ENCODE measurements around the gene FAM53A. TPM values are rescaled to one million over a fixed set of nuclear protein-coding genes. Genes with fewer than 3 reads are reported as not detected.

FAM53A gene
- total and polyA plus RNA-seq, 5 donors: 1.1 to 1.6 (median 1.2) TPM

DNA sequence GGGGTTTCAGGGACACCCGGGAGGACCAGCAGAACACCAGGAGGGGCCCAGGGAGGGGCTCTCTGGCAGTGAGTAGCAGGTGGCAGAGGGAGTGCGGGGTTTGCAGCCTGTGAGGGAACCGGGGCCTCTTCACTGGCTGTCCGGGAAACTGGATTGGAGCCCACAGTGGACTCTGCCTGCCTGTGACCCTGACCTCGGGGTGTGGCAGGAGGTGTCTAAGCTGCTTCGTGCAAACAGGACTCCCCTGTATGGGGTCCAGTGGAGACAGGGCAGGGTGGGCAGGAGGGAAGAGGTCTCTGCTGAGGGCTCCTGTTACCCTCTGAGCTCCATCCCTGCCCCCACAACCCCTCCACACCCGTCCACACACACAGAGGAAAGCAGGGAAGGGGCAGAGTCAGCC is 50.1 kb downstream of the FAM53A start:
- WGBS: 58% methylated on average over 7 of the region's 7 CpGs
- ATAC-seq (no peak), DNase-seq (peak in 1 of 3 donors; percentile 18)
- Histone ChIP-seq H3K9me3 (ENCODE audit: control insufficient read depth, low read length) (no peaks in the 10 kb centered on the region), H3K4me1 (ENCODE audit: control insufficient read depth, insufficient read depth, low read length) (no peaks in the 10 kb centered on the region), H3K4me3 (ENCODE audit: low read length) (no peak overlapping the region), H3K27me3 (ENCODE audit: control insufficient read depth, insufficient read depth) (no peaks in the 10 kb centered on the region), H3K27ac (ENCODE audit: low read length) (no peak overlapping the region)
- intact Hi-C loops (cut with DNase I): loop anchor here in 2 of 4 donors (5.0 kb wide), 1 partner anchor 277 kb away; no protein-coding TSS in a partner anchor

DNA sequence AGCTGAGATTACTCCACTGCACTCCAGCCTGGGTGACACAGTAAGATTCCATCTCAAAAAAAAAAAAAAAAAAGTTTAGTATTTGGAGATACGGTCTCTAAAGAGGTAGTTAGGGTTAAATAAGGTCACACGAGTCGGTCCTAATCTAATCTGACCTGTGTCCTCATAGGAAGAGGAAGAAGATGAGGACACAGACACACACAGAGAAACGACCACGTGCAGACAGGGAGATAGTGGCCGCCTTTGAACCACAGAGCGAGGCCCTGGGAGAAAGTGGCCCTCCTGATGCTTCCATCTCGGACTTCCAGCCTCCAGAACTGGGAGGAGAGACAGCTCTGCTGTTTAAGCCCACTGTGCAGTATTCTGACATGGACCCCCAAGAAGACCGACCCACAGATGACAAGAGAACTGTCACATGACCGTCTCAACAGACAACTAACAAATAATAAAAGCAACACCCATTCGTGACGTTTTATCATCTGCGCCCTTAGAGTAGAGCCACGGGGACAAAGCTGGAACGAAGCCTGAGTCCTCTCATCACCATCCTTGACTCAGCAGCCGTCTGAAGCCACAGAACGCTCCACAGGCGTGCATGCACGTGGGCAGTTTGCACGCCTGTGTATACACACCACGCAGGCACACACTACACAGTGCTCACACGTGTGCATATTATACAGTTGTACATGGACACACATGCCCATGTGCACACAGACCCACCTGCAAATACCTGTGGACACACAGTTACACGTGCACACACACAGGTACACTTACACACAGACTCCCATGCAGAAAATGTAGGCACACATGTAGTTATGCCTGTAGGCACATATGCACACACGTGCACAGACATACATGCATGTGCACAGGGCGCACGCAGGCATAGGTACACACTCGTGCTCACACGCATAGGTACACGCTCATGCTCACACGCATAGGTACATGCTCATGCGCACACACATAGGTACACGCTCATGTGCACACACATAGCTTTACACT is 51.7 kb downstream of the FAM53A start:
- ATAC-seq (peak in 1 of 2 donors; percentile 13), DNase-seq (peak in 2 of 3 donors; percentile 29 to 56)
- Histone ChIP-seq H3K4me3 (ENCODE audit: low read length) (no peak overlapping the region), H3K27me3 (ENCODE audit: control insufficient read depth, insufficient read depth) (no peaks in the 10 kb centered on the region), H3K27ac (ENCODE audit: low read length) (no peak overlapping the region), H3K4me1 (ENCODE audit: control insufficient read depth, insufficient read depth, low read length) (no peaks in the 10 kb centered on the region), H3K9me3 (ENCODE audit: control insufficient read depth, low read length) (no peaks in the 10 kb centered on the region)
- WGBS: 60% methylated on average over 32 of the region's 32 CpGs
- intact Hi-C loops (cut with DNase I): loop anchor here in 2 of 4 donors (5.0 kb wide), 1 partner anchor 275 kb away; no protein-coding TSS in a partner anchor

- 86% methylated on average over 9 of the region's 9 CpGs for whole genome bisulfite sequencing
- intact Hi-C loops (cut with DNase I): loop anchor here in 3 of 4 donors (2.0 to 5.0 kb wide), 2 partner anchors 274 kb away; no protein-coding TSS in a partner anchor
Measured at GRCh38 chr4:1631136-1631535, 53.0 kb downstream of the FAM53A start.

DNA sequence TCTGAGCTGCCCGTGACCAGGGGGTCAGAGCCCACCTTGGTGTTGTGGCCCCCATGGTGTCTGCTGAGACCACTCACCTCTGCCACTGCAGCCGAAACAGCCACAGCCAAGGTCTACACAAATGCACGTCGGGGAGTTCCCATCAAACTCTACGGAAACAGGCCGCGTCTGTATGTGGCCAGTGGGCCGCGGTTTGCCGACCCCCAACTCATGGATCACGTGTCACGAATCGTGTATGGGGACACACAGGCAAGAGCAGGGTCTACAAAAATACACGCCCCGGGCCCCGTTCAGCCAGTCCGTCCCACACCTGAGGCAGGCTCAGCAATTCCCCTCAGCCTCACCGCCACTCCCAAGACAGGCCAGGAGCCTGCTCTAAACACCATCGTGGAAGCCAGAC is 53.8 kb downstream of the FAM53A start:
- ATAC-seq: no peak
- Histone ChIP-seq H3K4me1 (ENCODE audit: control insufficient read depth, insufficient read depth, low read length) (no peaks in the 10 kb centered on the region), H3K4me3 (ENCODE audit: low read length) (no peak overlapping the region), H3K9me3 (ENCODE audit: control insufficient read depth, low read length) (no peaks in the 10 kb centered on the region), H3K27ac (ENCODE audit: low read length) (no peak overlapping the region), H3K27me3 (ENCODE audit: control insufficient read depth, insufficient read depth) (no peaks in the 10 kb centered on the region)
- WGBS: 94% methylated on average over 19 of the region's 19 CpGs
- intact Hi-C loops (cut with DNase I): loop anchor here in 3 of 4 donors (2.0 to 5.0 kb wide), 2 partner anchors 273 kb away; no protein-coding TSS in a partner anchor
- DNase-seq: no peak

More at GRCh38 chr4:1631136-1631535, 53.0 kb downstream of the FAM53A start:
- no peaks in the 10 kb centered on the region for H3K27me3 ChIP-seq (ENCODE audit: control insufficient read depth, insufficient read depth)
- no peaks in the 10 kb centered on the region for H3K4me1 ChIP-seq (ENCODE audit: control insufficient read depth, insufficient read depth, low read length)
- no peak overlapping the region for H3K4me3 ChIP-seq (ENCODE audit: low read length)
- peak in 1 of 3 donors; percentile 28 for DNase-seq
- no peak overlapping the region for H3K27ac ChIP-seq (ENCODE audit: low read length)
- H3K9me3 ChIP-seq (ENCODE audit: control insufficient read depth, low read length): no peaks in the 10 kb centered on the region
- ATAC-seq: no peak

DNA sequence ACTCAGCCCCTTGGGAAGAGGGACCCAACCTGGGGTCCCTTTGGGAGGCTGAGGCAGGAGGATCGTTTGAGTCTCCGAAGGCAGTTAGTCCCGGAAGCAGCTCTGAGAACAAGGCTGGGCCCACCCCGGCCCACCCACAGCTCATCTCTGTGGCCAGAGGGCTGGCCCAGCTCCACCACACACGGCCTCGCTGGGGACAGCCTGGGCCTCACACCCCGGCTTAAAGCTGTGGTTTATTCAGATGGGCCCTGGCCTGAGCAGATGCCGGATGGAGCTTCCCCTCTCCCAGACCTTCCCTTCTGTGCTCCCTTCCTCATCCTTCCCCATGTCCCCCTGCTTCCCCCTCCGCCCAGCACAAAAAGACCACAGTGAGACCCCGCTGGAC is 54.4 kb downstream of the FAM53A start:
- H3K4me1 ChIP-seq (ENCODE audit: control insufficient read depth, insufficient read depth, low read length): no peaks in the 10 kb centered on the region
- intact Hi-C loops (cut with DNase I): loop anchor here (2.0 to 5.0 kb wide), 3 partner anchors 262 to 273 kb away; no protein-coding TSS in a partner anchor
- H3K27ac ChIP-seq (ENCODE audit: low read length): no peak overlapping the region
- peak in 1 of 2 donors; percentile 3 for ATAC-seq
- no peak overlapping the region for H3K4me3 ChIP-seq (ENCODE audit: low read length)
- no peaks in the 10 kb centered on the region for H3K9me3 ChIP-seq (ENCODE audit: control insufficient read depth, low read length)
- WGBS: 80% methylated on average over 10 of the region's 10 CpGs
- no peaks in the 10 kb centered on the region for H3K27me3 ChIP-seq (ENCODE audit: control insufficient read depth, insufficient read depth)
- peak in 1 of 3 donors; percentile 41 for DNase-seq

DNA sequence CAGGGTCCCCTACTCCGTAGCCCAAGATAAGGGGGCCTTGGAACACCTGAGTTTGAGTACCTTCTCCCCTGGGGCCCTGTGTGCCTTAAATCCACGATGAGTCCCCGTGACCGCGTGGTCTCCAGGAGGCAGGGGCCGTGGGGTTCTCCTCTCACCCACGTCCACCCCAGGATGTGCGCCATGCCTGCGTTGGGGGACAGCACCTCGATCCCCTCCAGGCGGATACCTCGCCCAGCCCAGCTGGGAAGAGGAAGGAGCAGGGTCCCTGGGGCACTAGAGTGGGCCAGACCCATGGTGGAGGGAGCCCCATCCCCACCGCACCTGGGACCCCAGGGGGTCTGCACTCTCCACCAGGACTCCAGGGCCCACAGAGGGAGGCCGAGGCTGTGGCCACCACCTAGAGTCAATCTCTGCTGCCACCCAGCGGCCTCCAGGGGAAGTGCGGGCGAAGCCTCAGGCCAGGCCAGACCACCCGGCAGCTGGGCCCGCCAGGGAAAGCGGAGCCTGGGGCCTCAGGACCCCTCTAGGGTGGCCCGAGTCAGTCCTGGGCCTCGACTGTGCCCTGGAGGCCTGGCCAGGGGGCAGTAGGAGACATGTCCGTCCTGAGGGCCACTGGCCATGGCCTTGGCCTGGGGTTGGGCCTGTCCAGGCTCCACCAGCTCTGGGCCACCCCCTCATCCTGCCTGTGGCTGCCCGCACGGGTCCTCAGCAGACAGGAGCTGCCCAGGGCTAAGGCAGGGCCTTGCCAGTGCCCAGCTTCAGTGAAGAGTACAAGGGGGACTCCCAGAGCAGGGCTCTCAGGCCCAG is 55.0 kb downstream of the FAM53A start:
- no peak overlapping the region for H3K4me3 ChIP-seq (ENCODE audit: low read length)

DNA sequence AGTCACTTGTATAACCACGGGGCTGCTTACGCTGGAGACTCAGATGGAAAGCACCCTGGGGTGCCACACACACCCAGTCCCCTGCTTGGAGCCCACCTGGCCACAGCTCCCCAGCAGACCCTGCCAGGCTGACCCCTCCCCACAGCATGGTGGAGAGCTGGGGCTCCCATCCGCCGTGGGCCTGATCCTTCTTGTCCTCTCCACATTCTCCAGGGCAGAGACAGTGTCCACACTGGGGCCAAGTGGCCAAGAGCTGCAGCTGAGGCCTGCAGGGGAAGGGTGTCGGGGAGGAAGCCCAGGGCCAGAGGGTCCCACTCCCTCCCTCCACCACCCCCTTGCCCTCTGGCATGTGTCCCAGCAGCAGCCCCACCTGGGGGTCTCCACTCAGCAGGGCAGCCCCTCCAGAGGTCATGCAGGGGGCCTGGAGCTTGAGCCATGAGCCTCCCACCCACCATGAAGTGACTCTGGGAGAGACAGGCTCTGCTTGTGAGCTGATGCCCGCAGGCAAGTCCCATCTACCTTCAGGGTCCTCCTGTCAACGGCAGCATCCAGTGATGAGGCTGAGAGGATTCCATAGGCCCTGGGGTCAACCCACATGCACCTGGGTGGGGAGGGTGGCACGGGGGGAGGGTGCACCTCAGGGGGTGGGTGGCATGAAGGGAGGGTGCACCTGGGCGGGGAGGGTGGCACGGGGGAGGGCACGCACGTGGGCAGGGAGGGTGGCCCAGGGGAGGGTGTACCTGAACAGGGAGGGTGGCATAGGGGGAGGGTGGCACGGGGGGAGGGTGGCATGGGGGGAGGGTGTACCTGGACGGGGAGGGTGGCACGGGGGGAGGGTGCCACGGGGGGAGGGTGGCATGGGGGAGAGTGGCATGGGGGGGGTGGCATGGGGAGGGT is 56.4 kb downstream of the FAM53A start:
- no peaks in the 10 kb centered on the region for H3K4me1 ChIP-seq (ENCODE audit: control insufficient read depth, insufficient read depth, low read length)
- no peaks in the 10 kb centered on the region for H3K9me3 ChIP-seq (ENCODE audit: control insufficient read depth, low read length)
- ATAC-seq (no peak), DNase-seq (peak in 1 of 3 donors; percentile 53)
- H3K27me3 ChIP-seq (ENCODE audit: control insufficient read depth, insufficient read depth): no peaks in the 10 kb centered on the region
- intact Hi-C loops (cut with DNase I): loop anchor here in 2 of 4 donors (5.0 kb wide), 2 partner anchors 260 to 270 kb away; no protein-coding TSS in a partner anchor
- WGBS: 88% methylated on average over 16 of the region's 16 CpGs
- no peak overlapping the region for H3K4me3 ChIP-seq (ENCODE audit: low read length)
- no peak overlapping the region for H3K27ac ChIP-seq (ENCODE audit: low read length)

More for the DNA sequence above, 55.0 kb downstream of the FAM53A start:
- peak; percentile 59 to 87 (median 87) for DNase-seq
- no peaks in the 10 kb centered on the region for H3K4me1 ChIP-seq (ENCODE audit: control insufficient read depth, insufficient read depth, low read length)
- H3K27me3 ChIP-seq (ENCODE audit: control insufficient read depth, insufficient read depth): no peaks in the 10 kb centered on the region
- 42% methylated on average over 25 of the region's 25 CpGs for WGBS
- intact Hi-C loops (cut with DNase I): loop anchor here in 2 of 4 donors (5.0 kb wide), 2 partner anchors 262 to 272 kb away; no protein-coding TSS in a partner anchor
- no peak overlapping the region for H3K27ac ChIP-seq (ENCODE audit: low read length)
- peak; percentile 66 to 81 for ATAC-seq
- no peaks in the 10 kb centered on the region for H3K9me3 ChIP-seq (ENCODE audit: control insufficient read depth, low read length)

GRCh38 chr4:1626941-1627340 is 57.2 kb downstream of the FAM53A start:
- no peaks in the 10 kb centered on the region for H3K9me3 ChIP-seq (ENCODE audit: control insufficient read depth, low read length)
- 90% methylated on average over 9 of the region's 9 CpGs for WGBS
- H3K4me3 ChIP-seq (ENCODE audit: low read length): no peak overlapping the region
- ATAC-seq: no peak
- intact Hi-C loops (cut with DNase I): loop anchor here in 2 of 4 donors (5.0 kb wide), 2 partner anchors 260 to 270 kb away; no protein-coding TSS in a partner anchor
- no peaks in the 10 kb centered on the region for H3K4me1 ChIP-seq (ENCODE audit: control insufficient read depth, insufficient read depth, low read length)
- no peak overlapping the region for H3K27ac ChIP-seq (ENCODE audit: low read length)
- peak in 1 of 3 donors; percentile 36 for DNase-seq
- H3K27me3 ChIP-seq (ENCODE audit: control insufficient read depth, insufficient read depth): no peaks in the 10 kb centered on the region

- no peaks in the 10 kb centered on the region for H3K27me3 ChIP-seq (ENCODE audit: control insufficient read depth, insufficient read depth)
Measured at GRCh38 chr4:1626151-1626550, 58.0 kb downstream of the FAM53A start.

More at GRCh38 chr4:1626151-1626550, 58.0 kb downstream of the FAM53A start:
- Histone ChIP-seq H3K27ac (ENCODE audit: low read length) (no peak overlapping the region), H3K4me1 (ENCODE audit: control insufficient read depth, insufficient read depth, low read length) (no peaks in the 10 kb centered on the region), H3K4me3 (ENCODE audit: low read length) (no peak overlapping the region), H3K9me3 (ENCODE audit: control insufficient read depth, low read length) (no peaks in the 10 kb centered on the region)
- intact Hi-C loops (cut with DNase I): loop anchor here in 2 of 4 donors (5.0 kb wide), 2 partner anchors 259 to 269 kb away; no protein-coding TSS in a partner anchor
- peak in 1 of 3 donors; percentile 28 for DNase-seq
- no peak for ATAC-seq
- WGBS: 76% methylated on average over 16 of the region's 16 CpGs
